HG03575 (cell line): Measurements from ENCODE around the gene ZNF823.
"Not testable (repeated sequence)": the region's sequence is repeated elsewhere in the genome, so short reads cannot be mapped to it uniquely, and the experiment has no call there.

Source experiments
- ATAC-seq: cut with Tn5 transposase; IDR thresholded peaks from one replicate; pipeline ENCODE4 v1.9.1; 2021; ENCODE audit not compliant: unreplicated experiment, insufficient number of reproducible peaks, low FRiP score; ENCODE audit errors: extremely low read depth

Gene ZNF823

DNA sequence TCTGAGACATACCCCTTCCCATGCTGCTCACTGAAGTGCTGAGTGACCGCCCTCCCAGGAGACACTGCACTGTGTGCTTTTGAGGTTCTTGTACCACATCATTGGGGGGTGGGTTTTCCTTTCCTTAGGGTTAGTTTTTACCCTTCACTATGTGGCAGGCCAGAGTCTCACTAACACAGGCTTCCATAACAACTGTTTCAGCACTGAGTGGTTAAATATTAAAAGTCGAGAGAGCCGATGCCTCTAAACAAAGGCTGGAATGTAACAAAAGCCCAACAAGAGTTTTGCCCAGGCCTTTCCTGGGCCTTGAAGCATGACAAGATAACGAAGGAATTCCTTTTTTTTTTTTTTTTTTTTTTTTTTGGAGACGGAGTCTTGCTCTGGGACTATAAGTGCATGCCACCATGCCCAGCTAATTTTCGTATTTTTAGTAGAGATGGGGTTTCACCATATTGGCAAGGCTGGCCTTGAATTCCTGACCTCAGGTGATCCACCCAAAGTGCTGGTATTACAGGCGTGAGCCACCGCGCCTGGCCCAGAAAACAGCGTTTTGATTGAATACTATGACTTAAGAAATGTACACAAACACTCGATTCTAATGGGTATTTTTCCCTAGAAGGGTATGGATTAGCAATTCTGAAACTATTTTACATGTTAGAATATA lies 46.5 kb downstream of the ZNF823 start:
- no peak for ATAC-seq

DNA sequence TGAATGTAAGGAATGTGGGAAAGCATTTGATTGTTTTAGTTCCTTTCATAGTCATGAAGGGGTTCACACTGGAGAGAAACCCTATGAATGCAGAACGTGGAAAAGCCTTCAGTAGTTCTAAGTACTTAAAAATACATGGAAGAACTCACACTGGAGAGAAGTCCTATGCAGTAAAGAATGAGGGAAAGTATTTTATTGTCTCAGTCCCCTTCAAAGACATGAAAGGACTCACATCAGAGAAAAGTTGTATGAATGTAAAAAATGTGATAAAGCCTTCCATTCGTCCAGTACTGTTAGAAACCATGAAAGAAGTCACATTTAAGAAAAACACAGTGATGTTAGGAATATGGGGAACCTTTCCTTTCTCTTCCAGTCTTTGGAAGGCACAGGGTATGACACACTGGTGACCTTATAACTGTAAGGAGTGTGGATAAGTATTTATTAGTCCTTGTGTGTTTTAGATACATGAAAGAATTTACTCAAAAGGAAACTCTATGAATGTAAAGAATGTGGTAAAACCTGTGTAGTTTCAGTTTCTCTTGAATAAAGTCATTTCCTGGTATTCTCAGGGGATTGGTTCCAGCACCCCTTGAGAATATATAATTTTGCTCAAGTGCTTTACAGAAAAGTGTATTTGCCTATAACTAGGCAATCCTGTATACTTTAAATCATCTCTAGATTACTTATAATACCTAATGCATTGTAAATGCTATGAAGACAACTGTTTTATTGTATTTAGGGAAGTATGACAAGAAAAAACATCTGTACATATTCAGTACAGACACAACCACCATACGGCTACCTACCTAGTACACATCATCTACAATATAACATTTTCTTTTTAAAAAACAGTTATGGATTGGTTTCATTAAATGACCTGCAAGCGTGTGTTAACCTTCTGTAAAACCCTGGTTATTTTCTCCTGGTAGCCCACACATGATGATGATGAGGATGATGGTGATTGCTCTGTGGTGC lies 52.8 kb downstream of the ZNF823 start:
- ATAC-seq: no peak

DNA sequence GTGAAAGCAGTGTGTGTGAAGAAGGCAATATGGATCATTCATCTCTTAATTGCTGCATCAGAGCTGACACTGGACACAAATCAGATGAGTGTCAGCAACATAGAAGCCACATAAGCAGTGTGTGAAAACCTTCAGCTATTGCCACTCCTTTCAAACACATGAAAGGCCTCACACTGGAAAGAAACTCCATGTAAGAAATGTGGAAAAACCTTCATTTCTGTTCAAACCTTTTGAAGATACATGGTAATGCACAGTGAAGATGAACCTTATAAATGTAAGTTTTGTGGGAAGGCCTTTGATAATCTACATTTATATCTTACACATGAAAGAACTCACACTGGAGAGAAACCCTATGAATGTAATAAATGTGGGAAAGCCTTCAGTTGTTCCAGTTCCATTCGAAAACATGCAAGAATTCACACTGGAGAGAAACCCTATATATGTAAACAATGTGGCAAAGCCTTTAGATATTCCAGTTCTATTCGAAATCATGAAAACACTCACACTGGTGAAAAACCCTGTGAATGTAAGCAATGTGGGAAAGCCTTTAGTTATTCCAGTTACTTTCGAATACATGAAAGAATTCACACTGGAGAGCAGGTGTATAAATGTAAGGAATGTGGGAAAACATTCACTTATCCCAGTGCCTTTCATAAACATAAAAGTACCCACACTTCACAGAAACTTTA lies 53.6 kb downstream of the ZNF823 start:
- no peak for ATAC-seq

DNA sequence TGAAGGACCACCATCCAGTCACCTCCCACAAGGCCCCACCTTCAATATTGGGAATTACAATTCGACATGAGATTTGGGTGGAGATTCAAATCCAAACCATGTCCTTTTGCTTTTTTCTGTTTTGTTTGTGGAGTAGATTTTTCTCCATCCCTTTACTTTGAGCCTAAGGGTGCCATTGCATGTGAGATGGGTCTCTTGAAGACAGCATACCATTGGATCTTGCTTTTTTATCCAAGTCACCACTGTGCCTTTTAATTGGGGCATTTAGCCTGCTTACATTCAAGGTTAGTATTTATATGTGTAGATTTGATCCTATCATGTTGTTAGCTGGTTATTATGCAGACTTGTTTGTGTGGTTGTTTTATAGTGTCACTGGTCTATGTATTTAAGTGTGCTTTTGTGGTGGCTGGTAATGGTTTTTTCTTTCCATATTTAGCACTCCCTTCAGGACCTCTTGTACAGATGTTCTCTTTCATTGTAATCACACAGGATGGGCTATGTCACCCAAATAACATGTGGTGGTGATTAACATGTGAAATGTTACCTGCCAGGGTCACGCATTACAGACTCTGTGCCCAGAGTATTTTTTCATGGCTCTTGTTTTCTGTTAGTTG lies 58.0 kb downstream of the ZNF823 start:
- no peak for ATAC-seq

DNA sequence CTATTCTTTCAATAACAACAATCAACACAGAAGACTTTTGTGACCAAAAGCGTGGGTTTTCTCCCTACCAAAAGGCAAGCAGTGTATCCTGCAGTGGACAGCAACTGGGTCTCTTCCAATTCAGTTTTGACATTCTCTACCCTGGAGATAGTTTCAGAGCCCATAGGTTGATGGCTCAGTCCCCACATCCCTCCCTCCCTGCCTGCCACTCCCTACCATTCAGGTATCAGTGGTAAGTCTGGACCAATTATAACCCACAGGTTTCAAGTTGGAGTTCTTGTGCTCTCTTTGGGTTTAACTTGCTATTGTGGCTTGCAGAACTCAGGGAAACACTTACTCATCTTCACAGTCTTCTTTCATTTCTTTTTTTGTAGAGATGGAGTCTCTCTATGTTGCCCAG lies 60.2 kb downstream of the ZNF823 start:
- ATAC-seq: no peak

DNA sequence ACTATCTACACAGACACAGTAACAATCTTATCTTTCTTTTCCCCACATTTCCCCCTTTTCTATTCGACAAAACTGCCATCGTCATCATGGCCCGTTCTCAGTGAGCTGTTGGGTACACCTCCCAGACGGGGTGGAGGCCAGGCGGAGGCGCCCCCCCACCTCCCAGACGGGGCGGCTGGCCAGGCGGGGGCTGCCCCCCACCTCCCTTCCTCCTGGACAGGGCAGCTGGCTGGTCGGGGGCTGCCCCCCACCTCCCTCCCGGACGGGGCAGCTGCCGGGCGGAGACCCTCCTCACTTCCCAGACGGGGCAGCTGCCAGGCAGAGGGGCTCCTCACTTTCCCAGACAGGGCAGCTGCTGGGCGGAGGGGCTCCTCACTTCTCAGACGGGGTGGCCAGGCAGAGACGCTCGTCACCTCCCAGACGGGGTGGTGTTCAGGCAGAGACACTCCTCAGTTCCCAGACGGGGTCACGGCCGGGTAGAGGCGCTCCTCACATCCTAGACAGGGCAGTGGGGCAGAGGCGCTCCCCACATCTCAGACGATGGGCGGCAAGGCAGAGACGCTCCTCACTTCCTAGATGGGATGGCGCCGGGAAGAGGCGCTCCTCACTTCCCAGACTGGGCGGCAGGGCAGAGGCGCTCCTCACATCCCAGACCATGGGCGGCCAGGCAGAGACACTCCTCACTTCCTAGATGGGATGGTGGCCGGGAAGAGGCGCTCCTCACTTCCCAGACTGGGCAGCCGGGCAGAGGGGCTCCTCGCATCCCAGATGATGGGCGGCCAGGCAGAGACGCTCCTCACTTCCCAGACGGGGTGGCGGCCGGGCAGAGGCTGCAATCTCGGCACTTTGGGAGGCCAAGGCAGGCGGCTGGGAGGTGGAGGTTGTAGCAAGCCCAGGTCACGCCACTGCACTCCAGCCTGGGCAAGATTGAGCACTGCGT lies 61.8 kb downstream of the ZNF823 start:
- ATAC-seq: not testable (repeated sequence)

DNA sequence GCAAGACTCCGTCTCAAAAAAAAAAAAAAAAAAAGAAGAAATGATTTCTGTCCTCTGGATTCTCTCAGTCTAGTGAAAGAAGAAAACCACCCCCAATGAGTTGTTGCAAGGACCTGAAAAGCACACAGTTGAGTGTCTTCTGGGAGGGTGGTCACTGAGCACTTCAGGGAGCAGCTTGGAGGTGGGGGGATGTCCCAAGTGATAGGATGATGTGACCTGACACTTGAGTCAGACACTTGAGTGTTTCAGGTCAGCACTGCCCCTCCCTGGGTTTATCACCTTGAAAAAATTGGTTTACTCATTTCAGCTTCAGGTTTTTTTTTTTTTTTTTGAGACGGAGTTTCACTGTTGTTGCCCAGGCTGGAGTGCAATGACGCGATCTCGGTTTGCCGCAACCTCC lies 63.2 kb downstream of the ZNF823 start:
- ATAC-seq: no peak

DNA sequence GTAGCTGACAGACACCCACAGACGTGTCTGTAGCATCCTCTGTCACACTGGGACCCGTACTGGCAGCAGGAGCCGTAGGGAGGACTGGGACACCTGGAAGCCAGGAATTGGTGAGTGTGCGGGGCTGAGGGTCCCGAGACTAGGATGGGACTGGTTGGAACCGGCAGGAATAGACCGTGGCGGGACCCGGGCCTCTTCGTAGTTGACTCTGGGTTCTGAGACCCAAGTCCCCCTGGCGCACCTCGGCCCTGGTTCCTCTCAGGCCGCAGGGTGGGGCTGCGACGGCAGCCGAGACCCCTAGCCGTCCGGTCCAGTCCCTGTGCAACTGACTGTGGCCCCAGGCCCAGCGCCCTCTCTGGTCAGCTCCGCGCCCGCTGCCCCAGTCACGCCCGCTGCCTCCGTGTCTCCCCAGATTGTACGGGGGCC lies 64.7 kb downstream of the ZNF823 start:
- ATAC-seq: no peak

DNA sequence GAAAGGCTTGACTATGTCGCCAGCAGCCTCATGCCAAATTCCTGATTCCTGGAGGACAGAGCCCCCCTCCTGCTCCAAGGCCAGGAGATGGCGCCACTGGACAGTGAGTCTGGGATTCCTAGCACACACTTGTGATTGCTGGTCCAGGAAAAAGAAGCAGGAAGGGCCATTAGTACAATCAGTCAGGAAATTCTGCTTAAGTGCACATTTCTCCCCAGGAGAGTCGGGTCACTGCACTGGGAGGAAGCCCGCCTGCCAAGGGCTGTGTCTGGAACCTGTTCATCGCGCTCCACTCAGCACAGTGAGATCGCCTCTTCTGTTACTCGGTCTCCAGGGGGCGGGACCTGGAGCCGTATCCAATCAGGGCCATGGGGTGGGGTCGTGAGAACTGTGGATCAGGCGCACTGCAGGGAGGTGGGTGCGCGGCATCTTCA lies 65.1 kb downstream of the ZNF823 start:
- no peak for ATAC-seq
